Neural cell (in vitro differentiated cells): ENCODE results near the gene C5.

Experiments used
- EP300 ChIP-seq: fragments of 450-650 bp; conservative IDR thresholded peaks from 2 replicates; pipeline ENCODE4 v1.6.1; 2014; ENCODE audit warnings: antibody characterized with exemption, mild to moderate bottlenecking, moderate library complexity; ENCODE audit not compliant: poor library complexity, severe bottlenecking
- EZH2 ChIP-seq: fragments of 200-600, 300-800 bp; shearing (Covaris generic), sonication (generic); IDR thresholded peaks from 2 replicates; pipeline ENCODE4 v1.6.1; 2014; ENCODE audit warnings: antibody characterized with exemption, low read length, borderline replicate concordance, mild to moderate bottlenecking; ENCODE audit not compliant: insufficient read depth, poor library complexity, severe bottlenecking
- RAD21 ChIP-seq: fragments of 450-650 bp; conservative IDR thresholded peaks from 2 replicates; pipeline ENCODE4 v1.6.1; 2014; ENCODE audit warnings: antibody characterized with exemption, mild to moderate bottlenecking, moderate library complexity
- TAF1 ChIP-seq: IDR thresholded peaks from 2 replicates; pipeline ENCODE4 v1.6.1; 2012; ENCODE audit warnings: low read depth
- TF ChIP-seq, protein P1 (sequence below): fragments of 450-650 bp; IDR thresholded peaks from 2 replicates; pipeline ENCODE4 v1.5.1; 2014; ENCODE audit warnings: antibody characterized with exemption, mild to moderate bottlenecking, moderate library complexity; ENCODE audit not compliant: poor library complexity, severe bottlenecking
- TF ChIP-seq, protein P2 (sequence below): IDR thresholded peaks from 2 replicates; pipeline ENCODE4 v1.6.1; 2012; ENCODE audit warnings: borderline replicate concordance

DNA sequence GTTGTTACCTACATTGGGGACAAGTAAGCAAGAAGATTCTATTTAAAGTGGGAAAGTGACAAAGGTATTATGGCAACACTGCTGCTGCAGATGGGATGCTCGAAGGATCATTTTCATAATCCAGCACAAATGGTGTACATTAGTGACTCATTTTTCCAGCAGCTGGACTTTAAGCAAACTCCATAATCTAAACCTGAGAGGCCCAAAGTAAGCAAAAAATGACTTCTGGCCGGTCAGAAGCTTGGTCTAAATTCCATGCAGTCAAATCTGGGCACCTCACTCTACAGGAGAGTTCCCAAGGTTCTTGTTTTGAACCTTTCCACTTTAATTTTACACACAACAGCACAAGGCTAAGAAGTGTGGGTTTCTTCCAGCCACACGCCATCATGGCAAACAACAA lies 79.8 kb downstream of the C5 start:
- no peak for TF ChIP-seq EP300
- TF ChIP-seq, protein P1, sequence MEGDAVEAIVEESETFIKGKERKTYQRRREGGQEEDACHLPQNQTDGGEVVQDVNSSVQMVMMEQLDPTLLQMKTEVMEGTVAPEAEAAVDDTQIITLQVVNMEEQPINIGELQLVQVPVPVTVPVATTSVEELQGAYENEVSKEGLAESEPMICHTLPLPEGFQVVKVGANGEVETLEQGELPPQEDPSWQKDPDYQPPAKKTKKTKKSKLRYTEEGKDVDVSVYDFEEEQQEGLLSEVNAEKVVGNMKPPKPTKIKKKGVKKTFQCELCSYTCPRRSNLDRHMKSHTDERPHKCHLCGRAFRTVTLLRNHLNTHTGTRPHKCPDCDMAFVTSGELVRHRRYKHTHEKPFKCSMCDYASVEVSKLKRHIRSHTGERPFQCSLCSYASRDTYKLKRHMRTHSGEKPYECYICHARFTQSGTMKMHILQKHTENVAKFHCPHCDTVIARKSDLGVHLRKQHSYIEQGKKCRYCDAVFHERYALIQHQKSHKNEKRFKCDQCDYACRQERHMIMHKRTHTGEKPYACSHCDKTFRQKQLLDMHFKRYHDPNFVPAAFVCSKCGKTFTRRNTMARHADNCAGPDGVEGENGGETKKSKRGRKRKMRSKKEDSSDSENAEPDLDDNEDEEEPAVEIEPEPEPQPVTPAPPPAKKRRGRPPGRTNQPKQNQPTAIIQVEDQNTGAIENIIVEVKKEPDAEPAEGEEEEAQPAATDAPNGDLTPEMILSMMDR = no peak
- no peak for TF ChIP-seq EZH2
- TF ChIP-seq, protein P2, sequence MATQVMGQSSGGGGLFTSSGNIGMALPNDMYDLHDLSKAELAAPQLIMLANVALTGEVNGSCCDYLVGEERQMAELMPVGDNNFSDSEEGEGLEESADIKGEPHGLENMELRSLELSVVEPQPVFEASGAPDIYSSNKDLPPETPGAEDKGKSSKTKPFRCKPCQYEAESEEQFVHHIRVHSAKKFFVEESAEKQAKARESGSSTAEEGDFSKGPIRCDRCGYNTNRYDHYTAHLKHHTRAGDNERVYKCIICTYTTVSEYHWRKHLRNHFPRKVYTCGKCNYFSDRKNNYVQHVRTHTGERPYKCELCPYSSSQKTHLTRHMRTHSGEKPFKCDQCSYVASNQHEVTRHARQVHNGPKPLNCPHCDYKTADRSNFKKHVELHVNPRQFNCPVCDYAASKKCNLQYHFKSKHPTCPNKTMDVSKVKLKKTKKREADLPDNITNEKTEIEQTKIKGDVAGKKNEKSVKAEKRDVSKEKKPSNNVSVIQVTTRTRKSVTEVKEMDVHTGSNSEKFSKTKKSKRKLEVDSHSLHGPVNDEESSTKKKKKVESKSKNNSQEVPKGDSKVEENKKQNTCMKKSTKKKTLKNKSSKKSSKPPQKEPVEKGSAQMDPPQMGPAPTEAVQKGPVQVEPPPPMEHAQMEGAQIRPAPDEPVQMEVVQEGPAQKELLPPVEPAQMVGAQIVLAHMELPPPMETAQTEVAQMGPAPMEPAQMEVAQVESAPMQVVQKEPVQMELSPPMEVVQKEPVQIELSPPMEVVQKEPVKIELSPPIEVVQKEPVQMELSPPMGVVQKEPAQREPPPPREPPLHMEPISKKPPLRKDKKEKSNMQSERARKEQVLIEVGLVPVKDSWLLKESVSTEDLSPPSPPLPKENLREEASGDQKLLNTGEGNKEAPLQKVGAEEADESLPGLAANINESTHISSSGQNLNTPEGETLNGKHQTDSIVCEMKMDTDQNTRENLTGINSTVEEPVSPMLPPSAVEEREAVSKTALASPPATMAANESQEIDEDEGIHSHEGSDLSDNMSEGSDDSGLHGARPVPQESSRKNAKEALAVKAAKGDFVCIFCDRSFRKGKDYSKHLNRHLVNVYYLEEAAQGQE = no peak
- no peak for TF ChIP-seq TAF1
- TF ChIP-seq RAD21 = no peak
